K562 (cell line): ENCODE data around the gene PARD3B. TPM values are rescaled to one million over a fixed set of nuclear protein-coding genes. Genes with fewer than 3 reads are reported as not detected.

Experiments used
- ATAC-seq: fragments of 200-7000 bp; cut with Tn5 transposase; 3 replicates; pipeline ENCODE4 v1.9.1; 2020; ENCODE audit warnings: moderate library complexity
- BruUV-seq: library from RNA; stranded (reverse); fragments of 400-500 nt; replicated peaks from 2 replicates; lab custom pipeline; 2021; lab: Mats Ljungman, UMichigan
- CTCF ChIA-PET: fragments of 300-600 bp; formaldehyde crosslinking; extraction: SDS; loops from one replicate; lab custom pipeline; 2021; ENCODE audit warnings: low intra/inter-chr PET ratio; lab: Yijun Ruan, JAX
- POLR2A ChIA-PET: fragments of 300-600, 350-650 bp; sonication (Branson Sonifier 250); formaldehyde crosslinking; extraction: SDS; loops from one replicate; lab custom pipeline; 2021; ENCODE audit warnings: antibody characterized with exemption, inconsistent platforms; lab: Yijun Ruan, JAX
- DNase-seq, 4 experiments: peaks; one replicate each; pipeline versions ENCODE4 v3.0.0 to v3.0.0-alpha.2; 2011 to 2018; ENCODE audit warnings: low spot score in 3 of 4, mixed read lengths in 3 of 4; ENCODE audit errors: extremely low read depth in 1 of 4
- FAIRE-seq: peaks from 2 replicates; lab custom pipeline; 2011; peaks lifted over from hg19 to GRCh38; lab: Jason Lieb, UNC
- H2AFZ ChIP-seq: 2 replicates; pipeline ENCODE4 v1.6.0; 2011; ENCODE audit warnings: low read depth, low read length, control low read depth, inconsistent platforms
- H3K27ac ChIP-seq: fragments of 200-600 bp; 3 replicates; pipeline ENCODE4 v1.8.0; 2011; ENCODE audit warnings: low read depth, mild to moderate bottlenecking, control low read depth, inconsistent platforms, low read length, moderate library complexity, mixed read lengths; ENCODE audit errors: extremely low read depth
- H3K27me3 ChIP-seq, 2 experiments: fragments of 300-600 bp in 1 of 2; 2 replicates in 1 of 2; 3 replicates in 1 of 2; pipeline versions ENCODE4 v1.6.0 to v1.8.0; 2011; ENCODE audit warnings: inconsistent platforms in 2 of 2, low read length in 2 of 2, mild to moderate bottlenecking in 1 of 2, mixed read lengths in 1 of 2, moderate library complexity in 1 of 2; ENCODE audit not compliant: control insufficient read depth in 2 of 2, insufficient read depth in 2 of 2
- H3K36me3 ChIP-seq: fragments of 300-600 bp; 3 replicates; pipeline ENCODE4 v1.8.0; 2011; ENCODE audit warnings: mild to moderate bottlenecking, low read length, inconsistent platforms; ENCODE audit not compliant: control insufficient read depth, insufficient read depth
- H3K4me1 ChIP-seq, 2 experiments: fragments of 200-600 bp in 1 of 2; replicated peaks in 1 of 2; 2 replicates in 1 of 2; 3 replicates in 1 of 2; pipeline versions ENCODE4 v1.5.1 to v1.8.0; 2011; ENCODE audit warnings: inconsistent platforms in 2 of 2, low read length in 2 of 2, mild to moderate bottlenecking in 1 of 2, mixed read lengths in 1 of 2, moderate library complexity in 1 of 2; ENCODE audit not compliant: control insufficient read depth in 2 of 2, insufficient read depth in 2 of 2
- H3K4me2 ChIP-seq: 2 replicates; pipeline ENCODE4 v1.6.1; 2011; ENCODE audit warnings: low read length, control low read depth, inconsistent platforms, mixed read lengths; ENCODE audit not compliant: insufficient read depth
- H3K4me3 ChIP-seq: fragments of 200-600 bp; sonication (generic), shearing (Covaris generic); 2 replicates; pipeline ENCODE4 v1.5.1; 2016; ENCODE audit warnings: control low read depth, inconsistent platforms
- H3K79me2 ChIP-seq: fragments of 200-600 bp; 3 replicates; pipeline ENCODE4 v1.8.0; 2011; ENCODE audit warnings: low read length, inconsistent platforms; ENCODE audit not compliant: control insufficient read depth, insufficient read depth
- H3K9ac ChIP-seq, 2 experiments: 2 replicates each; pipeline versions ENCODE4 v1.6.0 to v1.6.1; 2011; ENCODE audit warnings: low read depth in 2 of 2, low read length in 2 of 2, control low read depth in 1 of 2, inconsistent platforms in 1 of 2, mild to moderate bottlenecking in 1 of 2, mixed read lengths in 1 of 2; ENCODE audit not compliant: insufficient read depth in 1 of 2
- H3K9me1 ChIP-seq: one replicate; pipeline ENCODE4 v1.6.0; 2011; ENCODE audit warnings: inconsistent platforms, mild to moderate bottlenecking, low read length, moderate library complexity; ENCODE audit not compliant: control insufficient read depth, insufficient read depth
- H3K9me3 ChIP-seq: replicated peaks from 2 replicates; pipeline ENCODE4 v1.5.1; 2011; ENCODE audit warnings: low read depth, low read length, inconsistent platforms; ENCODE audit not compliant: control insufficient read depth, insufficient read depth
- H4K20me1 ChIP-seq: replicated peaks from 2 replicates; pipeline ENCODE4 v1.6.1; 2011; ENCODE audit warnings: low read length, inconsistent platforms, mixed read lengths; ENCODE audit not compliant: control insufficient read depth, insufficient read depth
- CBFA2T2 ChIP-seq: fragments of 450-650 bp; conservative IDR thresholded peaks from 2 replicates; pipeline ENCODE4 v1.6.1; 2017; ENCODE audit warnings: mild to moderate bottlenecking
- E2F3 ChIP-seq: fragments of 250-450 bp; sonication (Bioruptor Pico); IDR thresholded peaks from 2 replicates; pipeline ENCODE4 v1.4.0; 2020; ENCODE audit warnings: mild to moderate bottlenecking
- FUS ChIP-seq: fragments of 200-400 bp; formaldehyde crosslinking; optimal IDR thresholded peaks from 2 replicates; pipeline ENCODE3; 2017; ENCODE audit warnings: low read depth, low read length
- HMG20A ChIP-seq: fragments of 450-650 bp; formaldehyde crosslinking; conservative IDR thresholded peaks from 2 replicates; pipeline ENCODE4 v1.4.0; 2020; ENCODE audit warnings: mild to moderate bottlenecking, mixed read lengths
- KDM1A ChIP-seq, 2 experiments: fragments of 450-650 bp; IDR thresholded peaks; 2 replicates each; pipeline ENCODE4 v1.6.1; 2016; ENCODE audit warnings: mild to moderate bottlenecking in 2 of 2
- RBM14 ChIP-seq: fragments of 200-400 bp; formaldehyde crosslinking; IDR thresholded peaks from 2 replicates; pipeline ENCODE4 v1.6.1; 2018; ENCODE audit warnings: low read depth, mild to moderate bottlenecking, low read length, moderate library complexity, borderline replicate concordance; ENCODE audit not compliant: insufficient read depth
- RBM17 ChIP-seq: fragments of 200-400 bp; formaldehyde crosslinking; IDR thresholded peaks from 2 replicates; pipeline ENCODE4 v1.6.1; 2017; ENCODE audit warnings: low read depth, mild to moderate bottlenecking, low read length, borderline replicate concordance
- ZBED1 ChIP-seq: IDR thresholded peaks from 2 replicates; pipeline ENCODE4 v1.6.1; 2014
- ZNF12 ChIP-seq: sonication (generic); formaldehyde crosslinking; IDR thresholded peaks from 2 replicates; pipeline ENCODE4 v1.4.0; 2020; ENCODE audit warnings: mild to moderate bottlenecking, missing genetic modification reagents
- WGBS: fragments of 100-300 bp; shearing (Covaris generic); methylation state at CpG from one replicate; pipeline ENCODE4 v1.1.6; 2016; ENCODE audit warnings: low coverage, mixed read lengths; ENCODE audit not compliant: insufficient coverage; ENCODE audit errors: missing lambda C conversion rate; 5-methylcytosine and 5-hydroxymethylcytosine counted together
- in situ Hi-C: fragments of 300-500 bp; cut with MboI; formaldehyde crosslinking; loops from 4 replicates; pipeline ENCODE4 v1.15.0; 2018; ENCODE audit warnings: inconsistent platforms, mixed read lengths
- intact Hi-C: fragments of 100-400 bp; cut with micrococcal nuclease; formaldehyde crosslinking; loops from 2 replicates; pipeline ENCODE4 v1.14.2; 2022
- polyA plus RNA-seq, 8 experiments: library from polyadenylated mRNA; depleted of rRNA in 4 of 8; stranded (reverse) in 5 of 8; unstranded in 3 of 8; fragments of >200 nt; fragmentation: Nextera tagmentation in 2 of 8; fragmentation: Illumina TruSeq in 1 of 8; extraction: Ambion mirVana in 2 of 8; extraction: Trizol in 1 of 8; gene quantifications; 2 replicates each; pipeline versions ENCODE4 v1.2.1 to v1.2.3, GENCODE V29; 2011 to 2014; ENCODE audit warnings: inconsistent platforms in 1 of 8, missing spikeins in 1 of 8
- total RNA-seq, 7 experiments: library from RNA; depleted of rRNA in 6 of 7; stranded (reverse); fragments of >200 nt in 6 of 7; fragmentation: Illumina TruSeq in 2 of 7; extraction: Trizol in 2 of 7; gene quantifications; 2 replicates each; pipeline versions ENCODE4 v1.2.1 to v1.2.3, GENCODE V29; 2011 to 2021; ENCODE audit warnings: low replicate concordance in 1 of 7
- TF ChIP-seq, protein P1 (sequence below): fragments of 450-650 bp; formaldehyde crosslinking; conservative IDR thresholded peaks from 2 replicates; pipeline ENCODE4 v1.4.0; 2022; ENCODE audit warnings: mild to moderate bottlenecking, missing genetic modification characterization

The PARD3B gene
- total and polyA plus RNA-seq, 9 of the 15 experiments (the other 6 are each of a cell fraction or from before 2014, with no cell fraction given): 0.15 to 3.0 (median 1.1) TPM

DNA sequence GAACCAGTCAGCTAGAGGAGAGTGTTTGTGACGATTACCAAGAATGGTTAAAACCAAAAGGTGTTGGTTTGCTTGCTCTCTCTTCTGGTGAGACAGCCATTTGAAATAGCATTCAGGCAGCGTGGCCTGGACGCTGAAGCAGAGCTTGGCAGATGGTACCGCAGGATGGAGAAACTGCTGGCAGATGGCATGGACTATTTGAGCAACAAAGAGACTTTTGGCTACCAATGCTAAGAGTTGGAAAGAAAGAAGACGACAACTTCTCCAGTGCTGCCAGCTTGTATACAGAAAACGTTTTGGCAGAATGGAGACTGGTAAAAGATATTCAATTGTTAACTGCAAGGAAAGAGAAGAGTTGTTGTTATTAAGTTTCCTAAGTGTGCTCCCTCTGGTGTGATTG is 315.0 kb downstream of the PARD3B start:
- POLR2A ChIA-PET: no interaction called here
- 11% methylated on average over 6 of the region's 6 CpGs for WGBS
- no peak for TF ChIP-seq RBM14
- no peak for TF ChIP-seq CBFA2T2
- no peak for TF ChIP-seq ZNF12 (CRISPR knock-in tag)
- TF ChIP-seq FUS: no peak
- no peak for TF ChIP-seq ZBED1
- TF ChIP-seq, all 486 proteins: peak for 0
- no TSS peak for BruUV-seq
- Histone ChIP-seq H3K9me3 (no peaks in the 10 kb centered on the region), H3K4me2 (no peak overlapping the region), H3K9ac (no peak overlapping the region), H3K27me3 (no peaks in the 10 kb centered on the region), H3K4me3 (no peak overlapping the region), H3K9me1 (no peaks in the 10 kb centered on the region), H2AFZ (no peak overlapping the region), H4K20me1 (no peaks in the 10 kb centered on the region), H3K36me3 (no peaks in the 10 kb centered on the region), H3K27ac (no peak overlapping the region), H3K79me2 (no peaks in the 10 kb centered on the region), H3K4me1 (no peaks in the 10 kb centered on the region)
- FAIRE-seq: no peak
- intact Hi-C loops (loop anchor here (10.0 kb wide), 1 partner anchor 595 kb away; no protein-coding TSS in a partner anchor), in situ Hi-C loops (no loop called here)
- no peak for DNase-seq
- no peak for ATAC-seq
- CTCF ChIA-PET: no interaction called here

DNA sequence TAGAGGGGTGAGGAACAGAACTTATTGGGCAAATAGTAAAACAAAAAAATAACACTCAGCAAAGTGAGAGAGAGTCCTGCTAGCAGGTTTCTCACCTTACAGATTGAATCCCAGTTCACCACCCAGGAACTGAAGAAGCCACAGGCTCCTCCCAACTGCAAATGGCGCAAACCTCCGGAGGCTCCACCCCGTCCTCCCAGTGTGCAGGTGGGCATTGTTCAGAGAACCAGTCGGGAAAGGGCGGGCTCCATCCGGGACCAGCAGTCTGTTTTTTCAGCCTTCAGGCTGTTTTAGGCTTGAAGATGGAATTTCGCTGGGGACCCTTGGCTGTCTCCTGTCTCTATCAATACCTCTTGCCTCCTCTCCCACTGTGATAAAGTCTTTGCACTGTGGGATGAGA is 317.5 kb downstream of the PARD3B start:
- Histone ChIP-seq H3K27me3 (no peaks in the 10 kb centered on the region), H3K9ac (no peak overlapping the region), H3K4me1 (no peaks in the 10 kb centered on the region), H3K9me3 (no peaks in the 10 kb centered on the region), H3K36me3 (no peaks in the 10 kb centered on the region), H3K9me1 (no peaks in the 10 kb centered on the region), H3K4me2 (no peak overlapping the region), H3K27ac (no peak overlapping the region), H3K79me2 (no peaks in the 10 kb centered on the region), H2AFZ (no peak overlapping the region), H4K20me1 (no peaks in the 10 kb centered on the region), H3K4me3 (no peak overlapping the region)
- intact Hi-C loops (loop anchor here (10.0 kb wide), 1 partner anchor 598 kb away; no protein-coding TSS in a partner anchor), in situ Hi-C loops (no loop called here)
- DNase-seq: no peak
- POLR2A ChIA-PET: no interaction called here
- no peak for ATAC-seq
- no TSS peak for BruUV-seq
- 11% methylated on average over 6 of the region's 7 CpGs for WGBS
- TF ChIP-seq E2F3 (CRISPR knock-in tag): no peak
- TF ChIP-seq, protein P1, sequence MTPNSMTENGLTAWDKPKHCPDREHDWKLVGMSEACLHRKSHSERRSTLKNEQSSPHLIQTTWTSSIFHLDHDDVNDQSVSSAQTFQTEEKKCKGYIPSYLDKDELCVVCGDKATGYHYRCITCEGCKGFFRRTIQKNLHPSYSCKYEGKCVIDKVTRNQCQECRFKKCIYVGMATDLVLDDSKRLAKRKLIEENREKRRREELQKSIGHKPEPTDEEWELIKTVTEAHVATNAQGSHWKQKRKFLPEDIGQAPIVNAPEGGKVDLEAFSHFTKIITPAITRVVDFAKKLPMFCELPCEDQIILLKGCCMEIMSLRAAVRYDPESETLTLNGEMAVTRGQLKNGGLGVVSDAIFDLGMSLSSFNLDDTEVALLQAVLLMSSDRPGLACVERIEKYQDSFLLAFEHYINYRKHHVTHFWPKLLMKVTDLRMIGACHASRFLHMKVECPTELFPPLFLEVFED (CRISPR knock-in tag): no peak
- TF ChIP-seq RBM17: no peak
- TF ChIP-seq KDM1A (IDR thresholded peaks at IDR 0.05): no peak
- no peak for TF ChIP-seq HMG20A (CRISPR knock-in tag)
- CTCF ChIA-PET: no interaction called here
- FAIRE-seq: no peak
